HepG2 (cell line): ENCODE results near the gene MINDY1. TPM values are rescaled to one million over a fixed set of nuclear protein-coding genes. Genes with fewer than 3 reads are reported as not detected.

Source experiments
- ETV5 ChIP-seq: IDR thresholded peaks from 2 replicates; pipeline ENCODE4 v1.6.1; 2018; ENCODE audit warnings: missing biosample characterization, missing genetic modification reagents, inconsistent platforms, borderline replicate concordance
- FOXK2 ChIP-seq: fragments of 450-650 bp; IDR thresholded peaks from 2 replicates; pipeline ENCODE4 v1.6.1; 2016
- HES4 ChIP-seq: sonication (generic); formaldehyde crosslinking; IDR thresholded peaks from 2 replicates; pipeline ENCODE4 v1.9.0; 2021; ENCODE audit warnings: mild to moderate bottlenecking, missing genetic modification reagents, borderline replicate concordance
- HINFP ChIP-seq: sonication (generic); formaldehyde crosslinking; IDR thresholded peaks from 2 replicates; pipeline ENCODE4 v1.4.0; 2020; ENCODE audit warnings: low read depth, mild to moderate bottlenecking, missing genetic modification reagents
- HOXD1 ChIP-seq: sonication (generic); formaldehyde crosslinking; IDR thresholded peaks from 2 replicates; pipeline ENCODE4 v1.5.0; 2020; ENCODE audit warnings: missing genetic modification reagents
- KLF11 ChIP-seq: IDR thresholded peaks from 2 replicates; pipeline ENCODE4 v1.6.1; 2016; ENCODE audit warnings: missing compliant biosample characterization
- MLXIP ChIP-seq: sonication (generic); formaldehyde crosslinking; IDR thresholded peaks from 2 replicates; pipeline ENCODE4 v1.9.0; 2021; ENCODE audit warnings: missing genetic modification reagents, borderline replicate concordance
- SP1 ChIP-seq, 2 experiments: fragments of 450-650 bp in 1 of 2; sonication (generic) in 1 of 2; formaldehyde crosslinking in 1 of 2; IDR thresholded peaks; 2 replicates each; pipeline versions ENCODE4 v1.4.0 to v1.6.1; 2016 to 2020; ENCODE audit warnings: missing genetic modification reagents in 1 of 2
- TFDP2 ChIP-seq: sonication (generic); formaldehyde crosslinking; IDR thresholded peaks from 2 replicates; pipeline ENCODE4 v1.4.0; 2020; ENCODE audit warnings: missing genetic modification reagents
- TIGD3 ChIP-seq: sonication (generic); formaldehyde crosslinking; IDR thresholded peaks from 2 replicates; pipeline ENCODE4 v1.5.1; 2020; ENCODE audit warnings: mild to moderate bottlenecking, missing genetic modification reagents, borderline replicate concordance
- TP53 ChIP-seq: sonication (generic); formaldehyde crosslinking; conservative IDR thresholded peaks from 2 replicates; pipeline ENCODE4 v1.4.0; 2020; ENCODE audit warnings: missing genetic modification reagents
- XBP1 ChIP-seq: sonication (generic); formaldehyde crosslinking; IDR thresholded peaks from 2 replicates; pipeline ENCODE4 v1.5.0; 2020; ENCODE audit warnings: missing genetic modification reagents
- ZFP36L1 ChIP-seq: sonication (generic); formaldehyde crosslinking; IDR thresholded peaks from 2 replicates; pipeline ENCODE4 v1.8.0; 2022; ENCODE audit warnings: mild to moderate bottlenecking, missing genetic modification reagents, moderate library complexity
- ZFY ChIP-seq: sonication (generic); formaldehyde crosslinking; IDR thresholded peaks from 2 replicates; pipeline ENCODE4 v1.4.0; 2020; ENCODE audit warnings: missing genetic modification reagents
- ZNF256 ChIP-seq: sonication (generic); formaldehyde crosslinking; conservative IDR thresholded peaks from 2 replicates; pipeline ENCODE4 v1.4.0; 2020; ENCODE audit warnings: missing genetic modification reagents
- ZSCAN30 ChIP-seq: sonication (generic); formaldehyde crosslinking; IDR thresholded peaks from 2 replicates; pipeline ENCODE4 v1.5.0; 2020; ENCODE audit warnings: mild to moderate bottlenecking, missing genetic modification reagents
- polyA plus RNA-seq, 8 experiments: library from polyadenylated mRNA; depleted of rRNA in 3 of 8; stranded (reverse) in 7 of 8; unstranded in 1 of 8; fragments of >200 nt; fragmentation: Illumina TruSeq in 4 of 8; extraction: Trizol in 4 of 8; gene quantifications; 2 replicates each; pipeline versions ENCODE4 v1.2.1 to v1.2.3, GENCODE V29; 2011 to 2016; ENCODE audit warnings: low read depth in 4 of 8, missing spikeins in 1 of 8, mixed read lengths in 1 of 8; ENCODE audit not compliant: insufficient read depth in 1 of 8
- total RNA-seq, 5 experiments: library from RNA; depleted of rRNA; stranded (reverse); fragments of >200 nt; fragmentation: Illumina TruSeq; extraction: Trizol; gene quantifications; 2 replicates each; pipeline ENCODE4 v1.2.3, GENCODE V29; 2016; ENCODE audit warnings: low read depth in 1 of 5
- TF ChIP-seq, protein P1 (sequence below): sonication (generic); formaldehyde crosslinking; IDR thresholded peaks from 2 replicates; pipeline ENCODE4 v1.4.0; 2020; ENCODE audit warnings: missing genetic modification reagents

MINDY1 gene
- total and polyA plus RNA-seq, 2 of the 13 experiments (the other 11 are each of a cell fraction or from before 2014, with no cell fraction given), result 11.1 to 15.0 TPM

- TF ChIP-seq TIGD3 (CRISPR knock-in tag), result no peak
- TF ChIP-seq, protein P1, sequence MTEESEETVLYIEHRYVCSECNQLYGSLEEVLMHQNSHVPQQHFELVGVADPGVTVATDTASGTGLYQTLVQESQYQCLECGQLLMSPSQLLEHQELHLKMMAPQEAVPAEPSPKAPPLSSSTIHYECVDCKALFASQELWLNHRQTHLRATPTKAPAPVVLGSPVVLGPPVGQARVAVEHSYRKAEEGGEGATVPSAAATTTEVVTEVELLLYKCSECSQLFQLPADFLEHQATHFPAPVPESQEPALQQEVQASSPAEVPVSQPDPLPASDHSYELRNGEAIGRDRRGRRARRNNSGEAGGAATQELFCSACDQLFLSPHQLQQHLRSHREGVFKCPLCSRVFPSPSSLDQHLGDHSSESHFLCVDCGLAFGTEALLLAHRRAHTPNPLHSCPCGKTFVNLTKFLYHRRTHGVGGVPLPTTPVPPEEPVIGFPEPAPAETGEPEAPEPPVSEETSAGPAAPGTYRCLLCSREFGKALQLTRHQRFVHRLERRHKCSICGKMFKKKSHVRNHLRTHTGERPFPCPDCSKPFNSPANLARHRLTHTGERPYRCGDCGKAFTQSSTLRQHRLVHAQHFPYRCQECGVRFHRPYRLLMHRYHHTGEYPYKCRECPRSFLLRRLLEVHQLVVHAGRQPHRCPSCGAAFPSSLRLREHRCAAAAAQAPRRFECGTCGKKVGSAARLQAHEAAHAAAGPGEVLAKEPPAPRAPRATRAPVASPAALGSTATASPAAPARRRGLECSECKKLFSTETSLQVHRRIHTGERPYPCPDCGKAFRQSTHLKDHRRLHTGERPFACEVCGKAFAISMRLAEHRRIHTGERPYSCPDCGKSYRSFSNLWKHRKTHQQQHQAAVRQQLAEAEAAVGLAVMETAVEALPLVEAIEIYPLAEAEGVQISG (CRISPR knock-in tag), result peak; percentile 75
- TF ChIP-seq ZFP36L1 (CRISPR knock-in tag), result peak; percentile 72; the same call in 1 of the 2 replicates
- no peak for TF ChIP-seq ZSCAN30 (CRISPR knock-in tag)
- no peak for TF ChIP-seq KLF11 (CRISPR knock-in tag)
- TF ChIP-seq SP1 (IDR thresholded peaks at IDR 0.05), result no peak
- peak; percentile 98 for TF ChIP-seq SP1 (CRISPR knock-in tag; IDR thresholded peaks at IDR 0.05)
- TF ChIP-seq ETV5 (CRISPR knock-in tag), result no peak; the same call in 1 of the 2 replicates
- no peak for TF ChIP-seq FOXK2
- no peak for TF ChIP-seq TFDP2 (CRISPR knock-in tag)
- peak; percentile 89 for TF ChIP-seq HOXD1 (CRISPR knock-in tag)
- TF ChIP-seq HES4 (CRISPR knock-in tag), result peak; percentile 88; the same call in 1 of the 2 replicates
- TF ChIP-seq MLXIP (CRISPR knock-in tag), result peak; percentile 42; the same call in 1 of the 2 replicates
- TF ChIP-seq TP53, result peak; percentile 67; the same call in 1 of the 2 replicates
- no peak; the same call in 1 of the 2 replicates for TF ChIP-seq XBP1 (CRISPR knock-in tag)
- TF ChIP-seq ZFY, result peak; percentile 63
- 0 out of 2 replicates have a peak, but pooled peaks have one; percentile 30 for TF ChIP-seq HINFP (CRISPR knock-in tag)
- TF ChIP-seq ZNF256 (CRISPR knock-in tag), result no peak
These were observed 1.8 kb upstream of the MINDY1 start, which contains the start of gene PRUNE1 (continued) for GRCh38 chr1:151008244-151009205.
